K562 (cell line): ENCODE measurements around the gene VDAC1. TPM values are rescaled to one million over a fixed set of nuclear protein-coding genes. Genes with fewer than 3 reads are reported as not detected.

ENCODE experiments used
- CHAMP1 ChIP-seq: fragments of 450-650 bp; IDR thresholded peaks from 2 replicates; pipeline ENCODE4 v1.6.1; 2016; ENCODE audit warnings: mild to moderate bottlenecking
- CTBP1 ChIP-seq: fragments of 450-650 bp; IDR thresholded peaks from 2 replicates; pipeline ENCODE4 v1.6.1; 2016; ENCODE audit warnings: borderline replicate concordance
- FOXK2 ChIP-seq, 2 experiments: fragments of 450-650 bp; IDR thresholded peaks in 1 of 2; conservative IDR thresholded peaks in 1 of 2; 2 replicates each; pipeline ENCODE4 v1.6.1; 2016; ENCODE audit warnings: low read depth in 2 of 2, mild to moderate bottlenecking in 1 of 2
- LEF1 ChIP-seq: fragments of 450-650 bp; IDR thresholded peaks from 2 replicates; pipeline ENCODE4 v1.6.1; 2016; ENCODE audit warnings: mild to moderate bottlenecking
- POLR2H ChIP-seq: IDR thresholded peaks from 2 replicates; pipeline ENCODE4 v1.6.1; 2016; ENCODE audit warnings: missing genetic modification characterization, low read depth, mild to moderate bottlenecking, control low read depth, missing compliant biosample characterization, moderate library complexity
- ZHX1 ChIP-seq: fragments of 150-350 bp; conservative IDR thresholded peaks from 2 replicates; pipeline ENCODE4 v1.6.1; 2014; ENCODE audit warnings: low read length
- ZNF140 ChIP-seq: fragments of 250-450 bp; sonication (Bioruptor Pico); IDR thresholded peaks from 2 replicates; pipeline ENCODE4 v1.8.0; 2021; ENCODE audit warnings: moderate library complexity, mild to moderate bottlenecking, inconsistent platforms
- polyA plus RNA-seq, 8 experiments: library from polyadenylated mRNA; depleted of rRNA in 4 of 8; stranded (reverse) in 5 of 8; unstranded in 3 of 8; fragments of >200 nt; fragmentation: Nextera tagmentation in 2 of 8; fragmentation: Illumina TruSeq in 1 of 8; extraction: Ambion mirVana in 2 of 8; extraction: Trizol in 1 of 8; gene quantifications; 2 replicates each; pipeline versions ENCODE4 v1.2.1 to v1.2.3, GENCODE V29; 2011 to 2014; ENCODE audit warnings: inconsistent platforms in 1 of 8, missing spikeins in 1 of 8
- total RNA-seq, 7 experiments: library from RNA; depleted of rRNA in 6 of 7; stranded (reverse); fragments of >200 nt in 6 of 7; fragmentation: Illumina TruSeq in 2 of 7; extraction: Trizol in 2 of 7; gene quantifications; 2 replicates each; pipeline versions ENCODE4 v1.2.1 to v1.2.3, GENCODE V29; 2011 to 2021; ENCODE audit warnings: low replicate concordance in 1 of 7

The VDAC1 gene
- total and polyA plus RNA-seq, 9 of the 15 experiments (the other 6 are each of a cell fraction or from before 2014, with no cell fraction given) = 168 to 366 (median 293) TPM

DNA sequence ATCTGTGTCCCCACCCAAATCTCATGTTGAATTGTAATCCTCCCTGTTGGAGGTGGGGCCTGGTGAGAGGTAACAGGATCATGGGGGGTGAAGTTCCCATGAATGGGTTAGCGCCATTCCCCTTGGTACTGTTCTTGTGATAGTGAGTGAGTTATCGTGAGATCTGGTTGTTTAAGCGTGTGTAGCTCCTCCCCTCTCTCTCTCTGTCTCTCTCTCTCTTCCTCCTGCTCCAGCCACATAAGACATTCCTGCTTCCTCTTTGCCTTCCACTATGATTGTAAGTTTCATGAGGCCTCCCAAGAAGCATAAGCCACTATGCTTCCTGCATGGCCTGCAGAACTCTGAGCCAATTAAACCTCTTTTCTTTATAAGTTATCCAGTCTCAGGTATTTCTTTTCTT lies 65.1 kb downstream of the VDAC1 start (continued):
- TF ChIP-seq CHAMP1 (peak; percentile 82), ZNF140 (CRISPR knock-in tag) (no peak), ZHX1 (no peak), CTBP1 (peak; percentile 59; the same call in 1 of the 2 replicates), FOXK2 (conservative IDR thresholded peaks at IDR 0.05 in 1 of 2, IDR thresholded peaks at IDR 0.05 in 1 of 2; ENCODE audit: low read depth in 2 of 2) (0 out of 4 replicates have a peak, but pooled peaks of 1 of the 2 experiments have one; percentile 15), POLR2H (tag) (no peak), LEF1 (peak; percentile 29; the same call in 1 of the 2 replicates)
- TF ChIP-seq, all 486 proteins: peak for 30
